GM21717 (cell line): ENCODE data around the gene CEP152.
A peak's percentile ranks its signal among the peaks of the same experiment; 100 is the strongest.
"Not testable (repeated sequence)": the region's sequence is repeated elsewhere in the genome, so short reads cannot be mapped to it uniquely, and the experiment has no call there.

Source experiments
- ATAC-seq: cut with Tn5 transposase; IDR thresholded peaks from one replicate; pipeline ENCODE4 v1.9.1; 2021; ENCODE audit warnings: mild to moderate bottlenecking, moderate library complexity; ENCODE audit not compliant: unreplicated experiment

The CEP152 gene

GRCh38 chr15:48810414-48811324, at the start of gene CEP152:
Gene CEP152, minus strand, starts transcription at chr15:48811069. Its CDS starts 5,420 bp downstream, at chr15:48805649.
- peak; percentile 98 for ATAC-seq

GRCh38 chr15:48859426-48859825, 48.6 kb upstream of the CEP152 start:
- no peak for ATAC-seq

- ATAC-seq = no peak
Observed at GRCh38 chr15:48858401-48858800, 47.5 kb upstream of the CEP152 start.

GRCh38 chr15:48856942-48857341, 46.1 kb upstream of the CEP152 start:
- ATAC-seq = no peak

GRCh38 chr15:48855501-48856440, 44.9 kb upstream of the CEP152 start:
- no peak for ATAC-seq

GRCh38 chr15:48854434-48854833, 43.6 kb upstream of the CEP152 start:
- ATAC-seq = not testable (repeated sequence)

- no peak for ATAC-seq
Observed at GRCh38 chr15:48851956-48852355, 41.1 kb upstream of the CEP152 start.

- no peak for ATAC-seq
Observed at GRCh38 chr15:48850648-48851047, 39.8 kb upstream of the CEP152 start.

GRCh38 chr15:48845123-48845522, 34.3 kb upstream of the CEP152 start:
- ATAC-seq = no peak

GRCh38 chr15:48842501-48842900, 31.6 kb upstream of the CEP152 start:
- no peak for ATAC-seq

GRCh38 chr15:48834756-48835155, 23.9 kb upstream of the CEP152 start:
- ATAC-seq = no peak

- ATAC-seq = no peak
Observed at GRCh38 chr15:48833526-48834239, 22.8 kb upstream of the CEP152 start.

GRCh38 chr15:48832648-48833047, 21.8 kb upstream of the CEP152 start:
- no peak for ATAC-seq

GRCh38 chr15:48828906-48829305, 18.0 kb upstream of the CEP152 start:
- no peak for ATAC-seq

- ATAC-seq = no peak
Observed at GRCh38 chr15:48828471-48828870, 17.6 kb upstream of the CEP152 start.

GRCh38 chr15:48825075-48825474, 14.2 kb upstream of the CEP152 start:
- ATAC-seq = no peak

GRCh38 chr15:48823706-48824105, 12.8 kb upstream of the CEP152 start:
- ATAC-seq = no peak

GRCh38 chr15:48823237-48823636, 12.4 kb upstream of the CEP152 start:
- no peak for ATAC-seq

- ATAC-seq = no peak
Observed at GRCh38 chr15:48814286-48814685, 3.4 kb upstream of the CEP152 start.

- no peak for ATAC-seq
Observed at GRCh38 chr15:48811325-48811958, 573 bp upstream of the CEP152 start.
